HCT116 (cell line): Measurements from ENCODE around the gene TFIP11.

ENCODE experiments used
- ATF3 ChIP-seq: IDR thresholded peaks from 2 replicates; pipeline ENCODE4 v1.6.1; 2012
- CEBPB ChIP-seq: IDR thresholded peaks from 2 replicates; pipeline ENCODE4 v1.6.1; 2012; ENCODE audit warnings: low read depth
- CTCF ChIP-seq, 3 experiments: fragments of 200-600 bp in 1 of 3; sonication (generic) in 1 of 3; IDR thresholded peaks in 2 of 3; conservative IDR thresholded peaks in 1 of 3; 2 replicates each; pipeline ENCODE4 v1.5.1; 2012 to 2017; ENCODE audit warnings: low read depth in 2 of 3, low read length in 2 of 3, antibody characterized with exemption in 1 of 3, borderline replicate concordance in 1 of 3, control low read depth in 1 of 3, mild to moderate bottlenecking in 1 of 3, mixed read lengths in 1 of 3, mixed run types in 1 of 3, moderate library complexity in 1 of 3; ENCODE audit not compliant: insufficient read depth in 1 of 3
- EZH2 ChIP-seq: fragments of 200-600 bp; sonication (generic); IDR thresholded peaks from 2 replicates; pipeline ENCODE4 v1.6.1; 2017; ENCODE audit warnings: antibody characterized with exemption, mixed run types
- POLR2A ChIP-seq: IDR thresholded peaks from 2 replicates; pipeline ENCODE4 v1.7.0; 2011; ENCODE audit warnings: borderline replicate concordance; ENCODE audit not compliant: insufficient read depth, insufficient read length; ENCODE audit errors: extremely low read depth
- POLR2AphosphoS5 ChIP-seq: IDR thresholded peaks from 2 replicates; pipeline ENCODE4 v1.6.1; 2011; ENCODE audit warnings: mild to moderate bottlenecking, low read depth, low read length, moderate library complexity
- YY1 ChIP-seq: IDR thresholded peaks from 2 replicates; pipeline ENCODE4 v1.6.1; 2011; ENCODE audit warnings: low read length, low read depth, moderate library complexity, mild to moderate bottlenecking; ENCODE audit not compliant: insufficient replicate concordance; ENCODE audit errors: extremely low read depth
- ZFX ChIP-seq: fragments of 450-650 bp; IDR thresholded peaks from 2 replicates; pipeline ENCODE4 v1.6.1; 2017
- ZNF274 ChIP-seq: fragments of 200-500 bp; sonication (Bioruptor generic); IDR thresholded peaks from 2 replicates; pipeline ENCODE4 v1.6.1; 2014; ENCODE audit warnings: mild to moderate bottlenecking, low read depth, low read length, inconsistent platforms
- TF ChIP-seq, protein P1 (sequence below): IDR thresholded peaks from 2 replicates; pipeline ENCODE4 v1.6.1; 2012; ENCODE audit warnings: low read depth
- TF ChIP-seq, protein P2 (sequence below): IDR thresholded peaks from 2 replicates; pipeline ENCODE4 v1.6.1; 2011; ENCODE audit warnings: mild to moderate bottlenecking, low read length, moderate library complexity; ENCODE audit not compliant: insufficient replicate concordance; ENCODE audit errors: extremely low read depth

DNA sequence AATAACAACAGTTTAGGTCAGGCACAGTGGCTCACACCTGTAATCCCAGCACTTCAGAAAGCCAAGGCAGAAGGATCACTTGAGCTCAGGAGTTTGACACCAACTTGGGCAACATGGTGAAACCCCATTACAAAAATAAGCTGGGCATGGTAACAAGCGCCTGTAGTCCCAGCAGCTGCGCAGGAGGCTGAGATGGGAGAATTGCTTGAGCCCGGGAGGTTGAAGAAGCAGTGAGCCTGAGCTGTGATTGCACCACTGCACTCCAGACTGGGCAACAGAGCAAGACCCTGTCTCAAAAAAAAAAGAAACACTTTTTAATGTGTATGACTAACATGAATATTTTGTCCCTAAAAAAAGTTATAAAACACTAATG is 24.5 kb upstream of the TFIP11 start:
- no peak for TF ChIP-seq CTCF (IDR thresholded peaks at IDR 0.05 in 2 of 3, conservative IDR thresholded peaks at IDR 0.05 in 1 of 3; ENCODE audit: borderline replicate concordance in 1 of 3, insufficient read depth in 1 of 3, low read depth in 2 of 3, low read length in 2 of 3)
- no peak for TF ChIP-seq POLR2A
- no peak for TF ChIP-seq ZNF274
- no peak for TF ChIP-seq YY1
- no peak for TF ChIP-seq ATF3
- TF ChIP-seq, protein P1, sequence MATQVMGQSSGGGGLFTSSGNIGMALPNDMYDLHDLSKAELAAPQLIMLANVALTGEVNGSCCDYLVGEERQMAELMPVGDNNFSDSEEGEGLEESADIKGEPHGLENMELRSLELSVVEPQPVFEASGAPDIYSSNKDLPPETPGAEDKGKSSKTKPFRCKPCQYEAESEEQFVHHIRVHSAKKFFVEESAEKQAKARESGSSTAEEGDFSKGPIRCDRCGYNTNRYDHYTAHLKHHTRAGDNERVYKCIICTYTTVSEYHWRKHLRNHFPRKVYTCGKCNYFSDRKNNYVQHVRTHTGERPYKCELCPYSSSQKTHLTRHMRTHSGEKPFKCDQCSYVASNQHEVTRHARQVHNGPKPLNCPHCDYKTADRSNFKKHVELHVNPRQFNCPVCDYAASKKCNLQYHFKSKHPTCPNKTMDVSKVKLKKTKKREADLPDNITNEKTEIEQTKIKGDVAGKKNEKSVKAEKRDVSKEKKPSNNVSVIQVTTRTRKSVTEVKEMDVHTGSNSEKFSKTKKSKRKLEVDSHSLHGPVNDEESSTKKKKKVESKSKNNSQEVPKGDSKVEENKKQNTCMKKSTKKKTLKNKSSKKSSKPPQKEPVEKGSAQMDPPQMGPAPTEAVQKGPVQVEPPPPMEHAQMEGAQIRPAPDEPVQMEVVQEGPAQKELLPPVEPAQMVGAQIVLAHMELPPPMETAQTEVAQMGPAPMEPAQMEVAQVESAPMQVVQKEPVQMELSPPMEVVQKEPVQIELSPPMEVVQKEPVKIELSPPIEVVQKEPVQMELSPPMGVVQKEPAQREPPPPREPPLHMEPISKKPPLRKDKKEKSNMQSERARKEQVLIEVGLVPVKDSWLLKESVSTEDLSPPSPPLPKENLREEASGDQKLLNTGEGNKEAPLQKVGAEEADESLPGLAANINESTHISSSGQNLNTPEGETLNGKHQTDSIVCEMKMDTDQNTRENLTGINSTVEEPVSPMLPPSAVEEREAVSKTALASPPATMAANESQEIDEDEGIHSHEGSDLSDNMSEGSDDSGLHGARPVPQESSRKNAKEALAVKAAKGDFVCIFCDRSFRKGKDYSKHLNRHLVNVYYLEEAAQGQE = no peak
- TF ChIP-seq EZH2 = no peak
- TF ChIP-seq, protein P2, sequence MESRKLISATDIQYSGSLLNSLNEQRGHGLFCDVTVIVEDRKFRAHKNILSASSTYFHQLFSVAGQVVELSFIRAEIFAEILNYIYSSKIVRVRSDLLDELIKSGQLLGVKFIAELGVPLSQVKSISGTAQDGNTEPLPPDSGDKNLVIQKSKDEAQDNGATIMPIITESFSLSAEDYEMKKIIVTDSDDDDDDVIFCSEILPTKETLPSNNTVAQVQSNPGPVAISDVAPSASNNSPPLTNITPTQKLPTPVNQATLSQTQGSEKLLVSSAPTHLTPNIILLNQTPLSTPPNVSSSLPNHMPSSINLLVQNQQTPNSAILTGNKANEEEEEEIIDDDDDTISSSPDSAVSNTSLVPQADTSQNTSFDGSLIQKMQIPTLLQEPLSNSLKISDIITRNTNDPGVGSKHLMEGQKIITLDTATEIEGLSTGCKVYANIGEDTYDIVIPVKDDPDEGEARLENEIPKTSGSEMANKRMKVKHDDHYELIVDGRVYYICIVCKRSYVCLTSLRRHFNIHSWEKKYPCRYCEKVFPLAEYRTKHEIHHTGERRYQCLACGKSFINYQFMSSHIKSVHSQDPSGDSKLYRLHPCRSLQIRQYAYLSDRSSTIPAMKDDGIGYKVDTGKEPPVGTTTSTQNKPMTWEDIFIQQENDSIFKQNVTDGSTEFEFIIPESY = no peak
- TF ChIP-seq POLR2AphosphoS5 = no peak
- no peak for TF ChIP-seq ZFX
- TF ChIP-seq CEBPB = no peak
